Sciatic nerve (tissue), 2 donors: ENCODE results near the gene ABCG4. TPM values are rescaled to one million over a fixed set of nuclear protein-coding genes. Genes with fewer than 3 reads are reported as not detected.
"Not testable (repeated sequence)": the region's sequence is repeated elsewhere in the genome, so short reads cannot be mapped to it uniquely, and the experiment has no call there.

Experiments used
- ATAC-seq: fragments of 200-7000 bp; cut with Tn5 transposase; one replicate; pipeline ENCODE4 v1.9.1; 2020; ENCODE audit warnings: mild to moderate bottlenecking, moderate library complexity
- DNase-seq: peaks from one replicate; pipeline ENCODE4 v3.0.0-alpha.2; 2020; ENCODE audit warnings: low spot score
- intact Hi-C: fragments of 100-400 bp; cut with DNase I; formaldehyde crosslinking; loops from one replicate; pipeline ENCODE4 v1.14.2; 2022
- total RNA-seq: library from RNA; stranded (reverse); fragmentation: NEBNext Ultra II Directional; extraction: Animal tissue kit (Norgen Biotek cat#: 25700); gene quantifications from one replicate; pipeline ENCODE4 v1.2.1, GENCODE V29; 2021
- donor health status: DM: no; HTN: no; CAD: no.
- donor health status: DM: no; HTN: no; CAD: no.

The ABCG4 gene
- total RNA-seq, 1 donor from 2014 or later, result not detected

DNA sequence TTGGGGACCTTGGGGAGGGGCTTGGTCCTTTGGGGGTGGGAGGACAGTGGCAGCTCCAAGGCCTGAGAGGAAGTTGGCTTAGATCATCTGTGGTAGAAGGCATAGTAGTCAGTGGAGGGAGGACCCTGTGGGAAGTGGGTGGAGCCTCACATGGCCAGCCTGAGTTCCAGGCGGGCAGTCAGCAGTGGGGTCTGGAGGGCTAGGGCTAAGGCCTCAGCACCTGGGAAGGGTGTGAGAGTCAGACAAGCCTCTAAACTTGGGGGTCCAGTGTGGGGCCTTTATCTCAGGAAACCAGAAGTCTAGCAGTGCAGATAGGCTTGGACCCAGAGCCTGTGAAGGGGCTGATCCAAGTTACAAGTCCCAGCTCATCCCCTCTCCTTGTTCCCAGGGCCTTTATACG, 23.7 kb downstream of the ABCG4 start:
- ATAC-seq, result no peak
- intact Hi-C loops, result no loop called here
- no peak for DNase-seq

DNA sequence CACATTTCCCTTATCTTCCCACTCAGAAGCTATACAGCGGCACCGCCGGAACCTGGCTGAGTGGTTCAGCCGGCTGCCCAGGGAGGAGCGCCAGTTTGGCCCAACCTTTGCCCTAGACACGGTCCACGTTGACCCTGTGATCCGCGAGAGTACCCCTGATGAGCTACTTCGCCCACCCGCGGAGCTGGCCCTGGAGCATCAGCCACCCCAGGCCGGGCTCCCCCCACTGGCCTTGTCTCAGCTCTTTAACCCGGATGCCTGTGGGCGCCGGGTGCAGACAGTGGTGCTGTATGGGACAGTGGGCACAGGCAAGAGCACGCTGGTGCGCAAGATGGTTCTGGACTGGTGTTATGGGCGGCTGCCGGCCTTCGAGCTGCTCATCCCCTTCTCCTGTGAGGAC, 24.6 kb downstream of the ABCG4 start:
- DNase-seq (no peak), ATAC-seq (no peak)
- intact Hi-C loops, result no loop called here

DNA sequence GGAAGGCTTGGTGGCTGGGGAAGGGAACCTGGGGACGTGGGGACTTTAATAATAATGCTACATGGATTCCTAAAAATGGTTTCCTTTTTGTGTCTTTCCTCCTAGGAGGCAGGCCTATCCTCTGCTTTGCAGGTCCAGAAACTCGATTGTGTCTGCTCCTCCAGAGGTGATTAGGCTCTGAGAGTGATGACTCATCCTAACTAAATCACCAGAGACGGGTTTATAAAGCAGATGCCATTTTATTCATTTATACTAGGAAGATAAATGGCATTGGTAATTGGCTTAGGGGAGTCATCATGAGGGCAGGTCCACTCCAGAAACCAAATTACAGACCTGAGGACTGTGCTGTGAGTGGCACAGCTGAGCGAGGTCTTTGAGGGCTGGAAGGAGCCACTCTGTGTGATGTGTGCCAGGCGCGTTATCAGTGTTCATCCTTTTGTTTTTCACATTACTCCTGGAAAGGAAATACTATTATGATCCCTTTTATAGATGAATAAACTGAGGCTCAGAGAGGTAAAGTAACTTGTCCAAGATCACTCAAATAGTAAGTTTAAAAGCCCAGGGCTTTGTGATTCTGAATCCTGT, 26.7 kb downstream of the ABCG4 start:
- intact Hi-C loops, result no loop called here
- DNase-seq (no peak), ATAC-seq (no peak)

DNA sequence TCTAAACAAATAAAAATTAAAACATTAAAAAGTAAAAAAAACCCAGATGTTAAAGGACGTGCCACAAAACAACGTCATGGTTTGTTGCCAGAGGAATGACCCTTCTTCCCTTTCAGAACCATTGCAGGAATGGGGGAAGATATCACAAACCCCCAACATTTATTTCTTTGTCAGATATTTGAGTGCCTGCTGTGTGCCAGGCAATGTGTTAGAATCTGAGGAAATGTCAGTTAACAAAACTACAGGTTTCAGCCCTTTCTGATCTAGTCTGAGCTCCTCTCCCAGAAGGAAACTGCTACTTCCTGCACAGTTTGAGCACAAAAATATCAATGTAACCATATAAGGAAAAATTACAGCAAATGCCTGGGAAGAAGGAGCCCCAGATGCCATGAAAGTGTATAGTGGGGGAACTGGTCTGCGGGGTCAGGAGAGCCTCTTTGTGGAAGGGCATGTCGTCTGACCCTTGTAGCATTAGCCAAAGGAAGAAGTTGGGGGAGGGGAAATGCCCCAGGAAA, 29.4 kb downstream of the ABCG4 start:
- DNase-seq, result no peak
- no peak for ATAC-seq
- intact Hi-C loops, result no loop called here

DNA sequence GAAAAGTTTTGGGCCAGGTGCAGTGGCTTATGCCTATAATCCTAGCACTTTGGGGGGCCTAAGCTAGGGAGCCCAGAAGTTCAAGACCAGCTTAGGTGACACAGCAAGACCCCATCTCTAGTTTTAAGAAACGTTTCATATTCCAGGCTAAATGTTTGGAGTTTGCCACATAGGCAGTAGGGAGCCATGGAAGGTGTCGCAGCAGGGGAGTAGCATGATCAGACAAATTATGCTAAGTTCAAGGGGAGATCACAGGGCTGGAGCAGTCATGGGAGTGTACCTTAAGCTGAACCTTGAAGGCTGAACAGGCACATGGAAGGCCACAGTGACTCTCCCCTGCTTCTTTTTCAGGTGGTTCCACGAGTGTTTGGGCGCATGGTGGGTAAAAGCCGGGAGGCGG, 30.5 kb downstream of the ABCG4 start:
- ATAC-seq, result no peak
- no peak for DNase-seq
- intact Hi-C loops, result no loop called here

DNA sequence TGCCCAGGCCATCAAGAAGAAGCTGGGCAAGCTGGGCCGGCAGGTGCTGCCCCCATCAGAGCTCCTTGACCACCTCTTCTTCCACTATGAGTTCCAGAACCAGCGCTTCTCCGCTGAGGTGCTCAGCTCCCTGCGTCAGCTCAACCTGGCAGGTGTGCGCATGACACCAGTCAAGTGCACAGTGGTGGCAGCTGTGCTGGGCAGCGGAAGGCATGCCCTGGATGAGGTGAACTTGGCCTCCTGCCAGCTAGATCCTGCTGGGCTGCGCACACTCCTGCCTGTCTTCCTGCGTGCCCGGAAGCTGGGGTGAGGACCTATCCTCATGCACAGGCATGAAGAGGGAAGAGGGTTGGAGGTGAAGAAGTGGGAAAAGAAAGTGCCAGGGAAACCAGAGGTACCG, 31.1 kb downstream of the ABCG4 start:
- intact Hi-C loops, result no loop called here
- DNase-seq, result no peak
- ATAC-seq, result no peak

DNA sequence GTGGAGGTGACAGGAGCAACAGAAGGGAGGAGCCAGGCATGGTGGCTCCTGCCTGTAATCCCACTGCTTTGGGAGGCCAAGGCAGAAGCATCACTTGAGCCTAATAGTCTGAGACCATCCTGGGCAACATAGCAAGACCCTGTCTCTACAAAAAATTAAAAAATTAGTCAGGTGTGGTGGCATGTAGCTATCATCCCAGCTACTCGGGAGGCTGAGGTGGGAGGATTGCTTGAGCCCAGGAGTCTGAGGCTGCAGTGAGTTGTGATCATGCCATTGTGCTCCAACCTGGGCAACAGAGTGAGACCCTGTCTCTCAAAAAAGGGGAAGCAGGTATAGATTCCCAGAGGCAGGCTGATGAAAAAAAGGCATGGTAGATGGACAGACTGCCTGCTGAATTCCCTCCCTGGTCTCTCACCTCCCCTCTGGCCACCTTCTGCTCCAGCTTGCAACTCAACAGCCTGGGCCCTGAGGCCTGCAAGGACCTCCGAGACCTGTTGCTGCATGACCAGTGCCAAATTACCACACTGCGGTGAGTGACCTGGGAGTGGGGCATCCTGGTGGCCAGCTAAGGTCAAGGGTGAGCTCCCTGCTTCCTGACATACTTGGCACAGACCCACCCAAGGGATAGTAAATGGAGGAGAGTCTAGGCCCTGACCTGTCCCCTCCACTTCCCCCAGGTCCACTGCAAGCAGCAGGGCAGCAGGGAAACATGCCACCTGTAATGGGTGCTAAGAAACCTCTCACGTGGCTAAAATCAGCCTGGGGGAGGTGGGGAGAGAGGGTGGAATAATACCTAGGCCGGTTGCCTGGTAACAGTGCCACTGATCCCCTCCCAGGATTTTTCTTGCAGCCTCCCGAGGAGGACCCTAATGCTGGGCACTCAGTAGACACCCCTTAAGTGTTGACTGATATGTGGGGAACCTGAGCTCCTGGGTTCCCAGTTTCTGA, 32.2 kb downstream of the ABCG4 start:
- no peak for DNase-seq
- intact Hi-C loops, result no loop called here
- no peak for ATAC-seq

DNA sequence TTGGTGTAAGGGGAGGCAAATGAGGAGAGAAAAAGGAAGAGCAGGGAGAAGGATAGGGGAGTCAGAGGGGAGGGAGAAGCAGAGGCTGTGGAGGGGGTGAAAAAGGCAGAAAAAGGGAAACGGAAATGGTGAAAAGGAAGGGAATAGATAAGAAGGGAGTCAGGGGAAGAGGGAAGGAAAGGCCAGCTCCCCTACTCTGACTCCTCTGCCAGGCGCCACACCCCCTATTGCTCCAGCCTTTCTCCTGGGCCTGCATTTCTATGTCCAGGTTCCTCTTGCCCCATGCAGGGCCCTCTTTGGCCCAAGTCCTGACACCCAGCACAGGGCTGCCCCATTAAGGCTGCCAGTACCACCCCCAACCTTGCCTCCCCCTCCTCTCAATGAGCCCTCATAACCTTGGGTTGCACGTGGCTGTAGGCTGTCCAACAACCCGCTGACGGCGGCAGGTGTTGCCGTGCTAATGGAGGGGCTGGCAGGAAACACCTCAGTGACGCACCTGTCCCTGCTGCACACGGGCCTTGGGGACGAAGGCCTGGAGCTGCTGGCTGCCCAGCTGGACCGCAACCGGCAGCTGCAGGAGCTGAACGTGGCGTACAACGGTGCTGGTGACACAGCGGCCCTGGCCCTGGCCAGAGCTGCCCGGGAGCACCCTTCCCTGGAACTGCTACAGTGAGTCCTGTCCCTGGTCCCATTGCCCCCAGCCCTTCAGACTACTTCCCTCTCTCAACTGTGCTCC, 33.0 kb downstream of the ABCG4 start:
- intact Hi-C loops, result no loop called here
- ATAC-seq, result no peak

DNA sequence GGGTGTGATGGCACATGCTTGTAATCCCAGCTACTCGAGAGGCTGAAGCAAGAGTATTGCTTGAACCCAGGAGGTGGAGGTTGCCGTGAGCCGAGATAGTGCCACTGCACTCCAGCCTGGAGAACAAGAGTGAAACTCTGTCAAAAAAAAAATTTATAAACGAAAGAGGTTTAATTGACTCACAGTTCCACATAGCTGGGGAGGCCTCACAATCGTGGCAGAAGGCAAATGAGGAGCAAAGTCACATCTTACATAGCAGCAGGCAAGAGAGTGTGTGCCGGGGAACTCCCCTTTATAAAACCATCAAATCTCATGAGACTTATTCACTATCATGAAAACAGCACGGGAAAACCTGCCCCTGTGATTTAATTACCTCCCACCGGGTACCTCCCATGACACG, 35.5 kb downstream of the ABCG4 start:
- intact Hi-C loops, ATAC-seq: not testable (repeated sequence)

More for the DNA sequence above, 33.0 kb downstream of the ABCG4 start:
- no peak for DNase-seq

DNA sequence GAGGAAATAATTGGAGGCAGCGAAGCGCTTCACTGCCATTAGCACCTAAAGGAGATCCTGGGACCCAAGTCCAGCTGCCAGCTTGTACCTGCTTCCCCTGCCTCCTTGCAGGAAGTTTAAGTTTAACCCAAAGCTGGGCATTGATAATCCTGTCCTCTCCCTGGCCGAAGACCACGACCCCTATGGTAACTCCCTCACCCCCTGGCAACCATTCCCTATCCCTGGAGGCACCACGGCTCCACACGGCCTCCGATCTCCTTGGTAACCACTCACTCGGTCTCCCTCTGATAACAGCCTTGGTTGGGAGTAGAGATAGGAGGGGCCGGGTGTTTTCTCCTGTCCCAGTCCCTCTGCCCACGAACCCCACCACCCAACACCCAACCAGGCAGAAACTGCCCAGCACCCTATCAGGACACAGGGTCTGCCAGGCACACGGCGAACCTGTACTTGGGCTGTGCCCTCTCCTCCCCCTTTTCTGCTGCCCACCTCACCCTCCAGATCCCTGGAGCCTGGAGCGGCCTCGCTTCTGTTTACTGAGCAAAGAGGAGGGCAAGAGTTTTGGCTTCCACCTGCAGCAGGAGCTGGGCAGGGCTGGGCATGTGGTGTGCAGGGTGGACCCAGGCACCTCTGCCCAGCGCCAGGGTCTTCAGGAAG, 37.3 kb downstream of the ABCG4 start:
- ATAC-seq (no peak), DNase-seq (no peak)
- intact Hi-C loops, result no loop called here

More for the DNA sequence above, 35.5 kb downstream of the ABCG4 start:
- not testable (repeated sequence) for DNase-seq

DNA sequence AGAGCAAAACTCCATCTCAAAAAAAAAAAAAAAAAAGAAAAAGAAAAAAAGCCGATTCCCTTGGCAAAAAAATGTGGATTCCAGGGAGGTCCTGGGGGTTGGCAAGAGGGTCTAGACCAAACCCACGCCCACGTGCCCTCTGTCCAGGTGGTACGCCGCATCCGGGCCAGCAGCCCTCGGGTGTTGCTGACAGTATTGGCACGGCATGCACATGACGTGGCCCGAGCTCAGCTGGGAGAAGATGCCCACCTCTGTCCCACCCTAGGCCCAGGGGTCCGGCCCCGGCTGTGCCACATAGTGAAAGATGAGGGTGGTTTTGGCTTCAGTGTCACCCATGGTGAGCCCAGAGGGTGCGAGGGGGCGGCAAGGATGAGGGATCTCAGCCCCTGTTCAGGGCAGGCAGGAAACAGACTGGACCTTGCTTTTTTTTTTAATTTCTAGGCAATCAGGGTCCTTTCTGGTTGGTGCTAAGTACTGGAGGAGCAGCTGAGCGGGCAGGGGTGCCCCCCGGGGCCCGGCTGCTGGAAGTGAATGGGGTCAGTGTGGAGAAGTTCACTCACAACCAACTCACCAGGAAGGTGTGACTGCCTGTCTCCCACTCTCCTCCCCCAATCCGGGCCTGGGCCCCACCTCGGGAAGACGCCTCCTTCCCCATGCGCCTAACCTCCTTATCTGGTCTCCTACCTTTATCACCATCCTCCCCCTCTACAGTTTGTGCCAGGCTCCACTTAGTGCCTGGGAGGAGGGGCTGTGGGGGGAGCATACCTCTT, 38.5 kb downstream of the ABCG4 start:
- intact Hi-C loops, result no loop called here
- ATAC-seq, result peak; percentile 8
- DNase-seq, result no peak

DNA sequence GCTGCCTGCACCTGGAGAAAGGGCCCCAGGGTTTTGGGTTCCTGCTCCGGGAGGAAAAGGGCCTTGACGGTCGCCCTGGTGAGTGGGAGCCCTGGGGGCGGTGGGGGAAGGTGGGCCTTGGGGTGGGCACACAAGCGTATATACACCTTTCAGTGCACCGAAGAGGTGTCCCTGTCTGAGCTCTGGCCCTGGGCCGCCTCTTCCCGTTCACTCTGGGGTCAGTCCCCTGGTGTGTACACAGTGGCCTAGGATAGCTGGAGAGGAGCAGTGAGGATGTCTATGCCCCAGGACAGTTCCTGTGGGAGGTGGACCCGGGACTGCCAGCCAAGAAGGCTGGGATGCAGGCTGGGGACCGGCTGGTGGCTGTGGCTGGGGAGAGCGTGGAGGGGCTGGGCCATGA, 39.2 kb downstream of the ABCG4 start:
- DNase-seq (no peak), ATAC-seq (no peak)
- intact Hi-C loops, result no loop called here

DNA sequence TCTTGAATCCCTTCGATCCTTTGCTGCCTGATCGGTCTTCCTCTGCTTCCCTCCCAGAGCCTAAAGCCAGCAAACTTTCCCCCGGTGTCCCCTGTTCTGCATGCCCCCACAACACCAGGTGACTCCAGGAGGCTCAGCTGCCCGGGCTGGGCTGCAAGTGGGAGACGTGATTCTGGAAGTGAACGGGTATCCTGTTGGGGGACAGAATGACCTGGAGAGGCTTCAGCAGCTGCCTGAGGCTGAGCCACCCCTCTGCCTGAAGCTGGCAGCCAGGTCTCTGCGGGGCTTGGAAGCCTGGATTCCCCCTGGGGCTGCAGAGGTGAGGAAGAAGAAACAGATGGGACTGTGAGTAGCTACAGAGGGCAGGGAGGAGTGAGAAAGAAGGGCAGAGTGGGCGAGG, 40.0 kb downstream of the ABCG4 start:
- no peak for ATAC-seq
- intact Hi-C loops, result no loop called here
- no peak for DNase-seq

DNA sequence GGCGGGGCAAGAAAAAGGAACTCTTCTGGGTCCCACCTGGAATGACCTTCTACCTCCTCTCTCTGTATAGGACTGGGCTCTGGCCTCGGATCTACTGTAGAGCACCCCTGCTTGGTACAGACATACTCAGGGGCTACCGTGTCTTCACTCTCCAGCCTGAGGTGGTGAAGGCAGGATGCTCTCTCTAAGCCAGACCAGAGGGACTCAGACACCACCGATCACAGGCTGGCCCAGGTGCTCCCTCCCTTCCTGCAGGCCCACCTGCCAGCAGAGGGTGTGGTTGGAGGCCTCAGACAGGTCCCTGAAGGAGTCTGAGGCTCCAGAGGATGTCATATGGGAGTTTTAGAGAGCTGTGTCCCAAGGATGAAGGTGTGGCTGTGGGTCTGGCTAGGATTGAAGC, 40.5 kb downstream of the ABCG4 start:
- intact Hi-C loops, result no loop called here
- no peak for ATAC-seq
- no peak for DNase-seq

DNA sequence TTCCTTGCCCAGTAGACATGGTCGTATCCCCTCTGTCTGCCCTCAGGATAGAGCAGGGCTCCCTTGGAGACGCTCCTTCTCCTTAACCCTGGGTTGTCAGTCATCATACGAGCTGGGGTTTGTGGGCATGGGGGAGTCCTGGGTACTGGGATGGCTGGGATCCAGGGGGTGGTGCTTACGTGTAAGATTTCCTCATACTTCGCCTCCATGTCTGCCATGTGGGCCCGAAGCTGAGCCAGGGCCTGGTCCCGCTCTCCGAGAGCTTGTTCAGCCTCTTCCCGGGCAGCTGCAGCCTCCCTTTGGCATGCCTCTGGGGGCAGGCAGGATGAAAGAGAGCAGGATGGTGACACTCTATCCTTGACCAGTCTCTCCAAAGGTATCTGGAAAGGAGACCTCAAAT, 41.7 kb downstream of the ABCG4 start:
- DNase-seq (no peak), ATAC-seq (no peak)
- intact Hi-C loops, result no loop called here

DNA sequence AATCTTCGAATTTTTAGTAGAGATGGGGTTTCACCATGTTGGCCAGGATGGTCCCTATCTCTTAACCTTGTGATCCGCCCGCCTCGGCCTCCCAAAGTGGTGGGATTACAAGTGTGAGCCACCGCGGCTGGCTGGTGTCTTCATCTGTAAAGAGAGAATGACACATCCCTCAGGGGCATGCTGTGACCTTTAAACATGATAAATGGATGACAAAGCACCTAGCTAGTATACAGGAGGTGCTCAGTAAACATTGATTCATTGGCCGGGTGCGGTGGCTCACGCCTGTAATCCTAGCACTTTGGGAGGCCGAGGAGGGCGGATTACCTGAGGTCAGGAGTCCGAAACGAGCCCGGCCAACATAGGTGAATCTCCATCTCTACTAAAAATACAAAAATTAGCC, 42.4 kb downstream of the ABCG4 start:
- DNase-seq, intact Hi-C loops, ATAC-seq: not testable (repeated sequence)

DNA sequence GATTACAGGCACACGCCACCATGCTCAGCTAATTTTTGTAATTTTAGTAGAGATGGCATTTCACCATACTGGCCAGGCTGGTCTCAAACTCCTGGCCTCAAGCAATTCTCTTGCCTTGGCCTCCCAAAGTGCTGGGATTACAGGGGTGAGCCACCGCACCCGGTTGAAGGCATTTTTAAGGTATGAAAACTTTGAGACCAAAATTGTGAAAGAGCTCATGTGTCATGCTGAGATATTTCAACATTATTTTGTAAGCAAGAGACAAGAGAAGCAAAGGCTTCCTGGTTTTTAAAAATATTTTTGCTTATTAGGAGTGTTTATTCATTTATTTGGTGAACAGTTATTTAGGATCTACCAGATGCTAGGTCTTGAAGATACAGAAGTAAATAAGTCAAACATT, 43.3 kb downstream of the ABCG4 start:
- DNase-seq, result no peak
- intact Hi-C loops, result no loop called here
- ATAC-seq, result no peak

DNA sequence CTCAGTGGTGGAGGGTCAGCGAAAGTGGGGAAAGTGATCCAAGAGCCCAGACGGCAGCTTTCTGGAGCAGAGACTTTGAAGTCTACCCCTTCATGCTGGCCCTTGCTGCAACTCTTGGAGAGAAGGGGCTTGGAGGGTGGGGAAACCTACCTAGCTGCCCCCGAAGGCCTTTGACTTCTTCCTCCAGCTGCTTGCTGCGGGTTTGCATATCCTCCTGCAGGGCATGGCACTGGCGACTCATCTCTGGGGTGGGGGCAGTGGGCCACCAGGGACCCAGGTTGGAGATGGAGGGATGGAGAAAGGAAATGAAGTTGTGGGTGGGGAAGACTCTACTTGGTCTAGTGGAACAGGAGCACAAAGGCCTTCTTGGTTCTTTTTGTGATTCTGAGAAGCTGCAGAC, 44.1 kb downstream of the ABCG4 start:
- intact Hi-C loops, result no loop called here
- no peak for DNase-seq
- no peak for ATAC-seq

DNA sequence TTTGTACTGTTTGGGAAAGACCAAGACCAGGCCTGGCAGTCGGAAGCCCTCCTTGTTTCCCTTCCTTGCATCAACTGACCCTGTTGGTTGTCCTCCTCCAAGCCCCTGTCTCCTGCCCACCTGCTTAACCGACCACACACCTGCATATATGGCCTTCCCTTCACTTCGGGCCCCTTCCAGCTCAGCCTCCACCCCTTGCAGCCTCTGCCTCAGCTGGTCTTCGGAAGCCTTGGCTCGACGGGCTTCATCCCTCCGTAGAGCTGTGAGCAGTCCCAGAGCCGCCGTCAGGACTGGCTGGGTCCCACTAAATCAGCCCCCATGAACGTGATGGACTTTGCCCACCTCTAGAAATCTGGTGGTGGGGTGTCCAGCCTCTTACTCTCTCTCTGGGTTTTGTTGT, 44.8 kb downstream of the ABCG4 start:
- ATAC-seq (no peak), DNase-seq (no peak)
- intact Hi-C loops, result no loop called here
